GM12875 (cell line): ENCODE measurements around the gene LPAR3.

Experiments used
- H3K4me3 ChIP-seq: one replicate; pipeline ENCODE4 v1.5.1; 2011; ENCODE audit warnings: low read depth, low read length, control low read depth
- CTCF ChIP-seq: IDR thresholded peaks from 2 replicates; pipeline ENCODE4 v1.5.1; 2011; ENCODE audit warnings: low read depth, mild to moderate bottlenecking, control low read depth, inconsistent platforms, low read length, moderate library complexity, borderline replicate concordance; ENCODE audit not compliant: insufficient read depth

The LPAR3 gene

GRCh38 chr1:84769636-84770035 is 123.4 kb downstream of the LPAR3 start:
- no peak for TF ChIP-seq CTCF
- H3K4me3 ChIP-seq, result no peak overlapping the region

GRCh38 chr1:84768634-84769033 is 124.4 kb downstream of the LPAR3 start:
- no peak overlapping the region for H3K4me3 ChIP-seq
- no peak for TF ChIP-seq CTCF

GRCh38 chr1:84763912-84764680 is 128.9 kb downstream of the LPAR3 start:
- H3K4me3 ChIP-seq, result no peak overlapping the region
- TF ChIP-seq CTCF, result no peak

- TF ChIP-seq CTCF, result no peak
- H3K4me3 ChIP-seq, result no peak overlapping the region
Observed at GRCh38 chr1:84762664-84763063, 130.3 kb downstream of the LPAR3 start.
